Measurements from ENCODE around the gene MCTP2.
"Not testable (repeated sequence)": the region's sequence is repeated elsewhere in the genome, so short reads cannot be mapped to it uniquely, and the experiment has no call there.

The MCTP2 gene

GRCh38 chr15:94455297-94455696 is 223.9 kb downstream of the MCTP2 start:
- no peak for DNase-seq
- in situ Hi-C loops (cut with HindIII; ENCODE audit: low pct_ligation_motif_present, low pct_unique_long_range_greater_than_20kb, low sequenced_read_pairs) = no loop called here

DNA sequence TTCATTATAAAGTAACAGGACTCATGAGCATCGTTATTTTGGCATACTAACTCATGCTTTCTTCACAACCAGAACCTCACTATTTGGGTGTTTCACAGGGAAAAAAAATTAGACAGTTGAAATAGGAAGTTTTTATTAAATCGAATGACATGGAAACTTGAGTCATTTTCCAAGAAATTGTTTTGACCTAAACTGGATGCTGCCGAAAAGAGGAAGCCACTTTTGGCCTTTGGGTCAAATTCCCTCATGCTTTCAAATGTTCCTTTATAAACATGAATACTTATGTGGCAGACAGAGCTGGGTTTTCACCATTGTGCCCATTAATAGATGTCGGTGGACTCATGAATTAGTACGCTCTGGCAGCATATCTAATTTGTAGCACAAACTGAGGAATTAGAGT is 224.9 kb downstream of the MCTP2 start:
- DNase-seq = no peak
- in situ Hi-C loops (cut with HindIII; ENCODE audit: low pct_ligation_motif_present, low pct_unique_long_range_greater_than_20kb, low sequenced_read_pairs) = no loop called here

DNA sequence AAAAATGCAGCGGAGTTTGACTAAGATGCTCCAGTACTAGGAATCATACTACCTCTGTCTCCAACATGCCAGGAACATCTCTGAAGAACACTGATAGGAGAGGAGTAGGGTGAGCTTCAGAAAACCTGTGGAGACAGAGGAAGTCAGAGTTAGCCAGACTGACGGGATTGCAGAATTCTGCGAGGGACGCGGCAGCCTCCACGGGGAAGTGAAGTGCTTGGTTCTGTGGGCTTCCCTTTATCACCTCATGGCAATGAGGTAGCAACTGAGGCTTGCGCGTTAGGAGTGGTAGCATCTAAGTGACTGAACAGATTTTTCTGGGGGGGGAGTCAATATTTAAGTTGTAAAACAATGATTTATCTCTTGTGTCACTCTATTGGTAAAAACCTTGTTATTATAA is 226.3 kb downstream of the MCTP2 start:
- DNase-seq = no peak
- in situ Hi-C loops (cut with HindIII; ENCODE audit: low pct_ligation_motif_present, low pct_unique_long_range_greater_than_20kb, low sequenced_read_pairs) = no loop called here

DNA sequence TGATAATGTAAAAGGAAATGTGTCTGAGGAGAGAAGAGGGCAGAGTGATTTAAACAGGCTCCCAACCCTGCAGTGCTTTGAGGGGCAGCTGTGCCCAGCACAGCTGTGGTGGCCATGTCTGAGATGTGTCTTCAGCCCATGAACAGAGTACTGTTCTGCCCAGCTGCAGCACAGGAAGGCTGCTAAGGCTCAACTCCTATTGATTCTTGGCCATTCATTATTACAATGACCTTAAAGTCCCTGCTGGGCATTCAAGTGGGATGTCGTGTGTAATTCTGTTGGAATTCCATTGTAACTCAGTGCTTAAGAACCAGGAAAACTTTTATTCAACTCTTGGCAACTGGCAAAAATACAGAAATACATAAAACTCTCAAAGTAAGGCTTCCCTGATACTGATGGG is 229.3 kb downstream of the MCTP2 start:
- no peak for DNase-seq

DNA sequence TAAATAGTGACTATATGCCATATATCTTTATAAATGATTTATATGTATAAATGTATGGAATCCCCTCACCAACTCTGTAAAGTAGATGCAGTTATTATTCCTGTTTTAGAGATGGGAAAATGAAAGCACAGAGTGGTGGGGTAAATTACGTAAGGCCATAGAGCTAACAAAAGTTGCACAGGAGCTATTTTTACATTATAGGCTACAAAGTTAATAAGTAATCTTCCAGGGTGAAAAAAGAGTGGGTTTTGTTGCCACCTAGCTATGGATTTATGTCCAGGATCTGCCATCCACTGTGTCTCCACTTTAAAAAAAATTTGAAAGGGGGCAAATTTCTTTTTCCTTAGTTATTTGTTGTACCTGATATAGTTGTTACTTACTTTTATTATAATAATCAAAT is 235.7 kb downstream of the MCTP2 start:
- DNase-seq = peak; percentile 30
- in situ Hi-C loops (cut with HindIII; ENCODE audit: low pct_ligation_motif_present, low pct_unique_long_range_greater_than_20kb, low sequenced_read_pairs) = no loop called here

More for the DNA sequence above, 229.3 kb downstream of the MCTP2 start:
- in situ Hi-C loops (cut with HindIII; ENCODE audit: low pct_ligation_motif_present, low pct_unique_long_range_greater_than_20kb, low sequenced_read_pairs) = no loop called here

DNA sequence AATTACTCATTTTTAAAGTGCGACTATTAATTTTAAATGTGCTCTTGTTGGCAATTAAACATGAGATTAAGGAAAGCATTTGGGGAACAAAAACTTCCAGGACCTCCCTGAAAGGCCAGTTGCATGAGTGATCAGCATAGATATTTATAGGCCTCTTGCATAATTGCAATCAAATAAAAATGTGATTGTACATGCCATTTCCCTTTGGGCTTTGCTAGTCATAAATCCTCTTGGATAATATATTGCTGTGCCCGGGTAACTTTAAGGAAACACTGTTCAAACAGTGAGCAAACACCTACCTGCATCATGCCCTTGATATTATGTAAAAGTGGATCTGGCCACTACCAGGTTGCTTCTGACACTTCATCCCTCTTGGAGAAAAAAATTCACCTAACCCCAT is 239.1 kb downstream of the MCTP2 start:
- DNase-seq = no peak
- in situ Hi-C loops (cut with HindIII; ENCODE audit: low pct_ligation_motif_present, low pct_unique_long_range_greater_than_20kb, low sequenced_read_pairs) = no loop called here

GRCh38 chr15:94476686-94477085 is 245.3 kb downstream of the MCTP2 start:
- DNase-seq = no peak
- in situ Hi-C loops (cut with HindIII; ENCODE audit: low pct_ligation_motif_present, low pct_unique_long_range_greater_than_20kb, low sequenced_read_pairs) = no loop called here

GRCh38 chr15:94477913-94478553 is 246.7 kb downstream of the MCTP2 start:
- in situ Hi-C loops (cut with HindIII; ENCODE audit: low pct_ligation_motif_present, low pct_unique_long_range_greater_than_20kb, low sequenced_read_pairs) = no loop called here
- DNase-seq = no peak

GRCh38 chr15:94478763-94479162 is 247.4 kb downstream of the MCTP2 start:
- in situ Hi-C loops (cut with HindIII; ENCODE audit: low pct_ligation_motif_present, low pct_unique_long_range_greater_than_20kb, low sequenced_read_pairs) = no loop called here
- DNase-seq = no peak

DNA sequence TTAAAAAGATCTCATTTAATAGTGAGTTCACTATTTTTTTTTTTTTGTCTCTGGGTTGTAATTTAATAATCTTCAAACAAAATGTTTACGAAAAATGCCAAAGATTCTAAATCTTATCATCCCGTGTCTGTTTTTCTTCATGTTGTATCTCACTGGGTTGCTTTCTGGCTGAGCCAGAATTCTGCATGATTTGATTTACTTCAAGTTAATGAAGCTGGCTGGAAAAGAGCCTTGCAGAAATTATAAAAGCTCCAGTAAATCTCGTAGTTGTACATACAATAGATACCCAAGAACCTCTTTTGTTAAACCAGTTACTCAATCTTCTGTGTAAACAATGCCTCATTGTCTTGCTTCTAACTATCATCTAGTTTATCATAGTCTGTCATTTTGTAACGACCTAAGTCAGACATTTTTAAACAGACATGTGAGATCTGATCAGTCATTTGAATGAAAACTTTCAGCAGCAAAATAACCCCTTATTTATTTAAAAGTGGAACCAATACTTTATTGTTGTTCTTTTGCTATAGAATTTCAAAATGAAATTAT is 249.0 kb downstream of the MCTP2 start:
- in situ Hi-C loops (cut with HindIII; ENCODE audit: low pct_ligation_motif_present, low pct_unique_long_range_greater_than_20kb, low sequenced_read_pairs) = no loop called here
- DNase-seq = no peak

GRCh38 chr15:94485148-94485719 is 253.9 kb downstream of the MCTP2 start:
- in situ Hi-C loops (cut with HindIII; ENCODE audit: low pct_ligation_motif_present, low pct_unique_long_range_greater_than_20kb, low sequenced_read_pairs) = no loop called here
- no peak for DNase-seq

- DNase-seq = peak; percentile 24
Measured at GRCh38 chr15:94487635-94488034, 256.3 kb downstream of the MCTP2 start.

GRCh38 chr15:94493176-94493575 is 261.8 kb downstream of the MCTP2 start:
- DNase-seq = no peak
- in situ Hi-C loops (cut with HindIII; ENCODE audit: low pct_ligation_motif_present, low pct_unique_long_range_greater_than_20kb, low sequenced_read_pairs) = no loop called here

More at GRCh38 chr15:94487635-94488034, 256.3 kb downstream of the MCTP2 start:
- in situ Hi-C loops (cut with HindIII; ENCODE audit: low pct_ligation_motif_present, low pct_unique_long_range_greater_than_20kb, low sequenced_read_pairs) = no loop called here

DNA sequence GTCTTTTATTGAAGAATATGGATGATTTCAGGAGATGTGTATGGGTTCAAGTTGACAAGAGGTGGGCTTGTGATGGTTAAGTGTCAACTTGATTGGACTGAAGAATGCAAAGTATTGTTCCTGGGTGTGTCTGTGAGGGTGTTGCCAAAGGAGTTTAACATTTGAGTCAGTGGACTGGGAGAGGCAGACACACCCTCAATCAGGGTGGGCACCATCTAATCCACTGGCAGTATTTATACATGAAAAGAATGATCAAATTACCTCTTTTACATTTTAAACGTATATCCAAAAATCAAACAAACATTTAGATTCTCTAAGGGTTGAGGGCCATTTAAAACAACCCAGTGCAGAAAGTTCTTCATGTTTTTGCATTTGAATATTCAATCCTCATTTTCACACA is 262.2 kb downstream of the MCTP2 start:
- in situ Hi-C loops (cut with HindIII; ENCODE audit: low pct_ligation_motif_present, low pct_unique_long_range_greater_than_20kb, low sequenced_read_pairs); DNase-seq: not testable (repeated sequence)

DNA sequence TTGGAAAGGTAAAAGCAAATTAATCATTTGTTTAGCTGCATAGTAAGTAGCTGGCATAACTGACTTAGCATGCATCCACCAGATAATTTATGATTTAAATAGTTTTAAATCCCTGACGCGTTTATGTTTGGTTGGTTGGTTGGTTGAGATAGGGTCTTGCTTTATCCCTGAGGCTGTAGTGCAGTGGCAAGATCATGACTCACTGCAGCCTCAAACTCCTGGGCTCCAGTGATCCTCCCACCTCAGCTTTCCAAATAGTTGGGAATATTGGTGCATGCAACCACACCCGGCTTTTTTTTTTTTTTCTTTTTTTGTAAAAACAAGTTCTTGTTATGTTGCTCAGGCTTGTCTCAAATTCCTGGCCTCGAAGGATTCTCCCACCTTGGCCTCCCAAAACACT is 263.4 kb downstream of the MCTP2 start:
- in situ Hi-C loops (cut with HindIII; ENCODE audit: low pct_ligation_motif_present, low pct_unique_long_range_greater_than_20kb, low sequenced_read_pairs) = no loop called here
- no peak for DNase-seq

- in situ Hi-C loops (cut with HindIII; ENCODE audit: low pct_ligation_motif_present, low pct_unique_long_range_greater_than_20kb, low sequenced_read_pairs) = no loop called here
- no peak for DNase-seq
Measured at GRCh38 chr15:94503293-94503692, 271.9 kb downstream of the MCTP2 start.

- DNase-seq = no peak
- in situ Hi-C loops (cut with HindIII; ENCODE audit: low pct_ligation_motif_present, low pct_unique_long_range_greater_than_20kb, low sequenced_read_pairs) = no loop called here
Measured at GRCh38 chr15:94509259-94509658, 277.9 kb downstream of the MCTP2 start.

DNA sequence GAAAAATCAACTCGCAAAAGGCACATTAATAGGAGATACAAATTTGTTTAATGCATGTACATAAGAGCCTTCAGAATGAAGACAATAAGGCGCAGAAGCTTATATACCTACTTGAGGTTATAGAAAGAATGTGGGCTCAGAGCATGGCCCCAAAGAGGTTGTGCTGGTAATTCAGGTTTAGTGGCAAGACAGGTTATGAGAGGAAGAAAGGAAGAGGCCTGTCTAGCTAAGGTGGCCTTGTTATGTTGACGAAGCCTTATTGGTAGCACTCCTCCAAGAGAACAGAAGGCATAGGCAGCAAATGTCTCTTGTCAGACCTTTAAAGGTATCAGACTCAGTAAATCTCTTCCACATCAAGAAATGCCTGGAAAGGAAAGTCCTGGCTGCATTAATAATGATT is 290.8 kb downstream of the MCTP2 start:
- DNase-seq = no peak
- in situ Hi-C loops (cut with HindIII; ENCODE audit: low pct_ligation_motif_present, low pct_unique_long_range_greater_than_20kb, low sequenced_read_pairs) = no loop called here

- in situ Hi-C loops (cut with HindIII; ENCODE audit: low pct_ligation_motif_present, low pct_unique_long_range_greater_than_20kb, low sequenced_read_pairs) = no loop called here
- DNase-seq = no peak
Measured at GRCh38 chr15:94523873-94524272, 292.5 kb downstream of the MCTP2 start.

- in situ Hi-C loops (cut with HindIII; ENCODE audit: low pct_ligation_motif_present, low pct_unique_long_range_greater_than_20kb, low sequenced_read_pairs) = no loop called here
- no peak for DNase-seq
Measured at GRCh38 chr15:94524565-94524964, 293.2 kb downstream of the MCTP2 start.

Measured in ACHN (cell line).